Suprapubic skin (tissue), 4 donors: Measurements from ENCODE around the gene STAG1. TPM values are rescaled to one million over a fixed set of nuclear protein-coding genes. Genes with fewer than 3 reads are reported as not detected.

ENCODE experiments used
- DNase-seq, 2 donors: peaks; one replicate each; pipeline ENCODE4 v3.0.0-alpha.2; 2019; ENCODE audit warnings: low spot score in 2 of 2
- H3K27ac ChIP-seq: fragments of 200-600 bp; sonication (generic); one replicate; pipeline ENCODE4 v1.5.1; 2019
- H3K27me3 ChIP-seq: fragments of 200-600 bp; sonication (generic); one replicate; pipeline ENCODE4 v1.5.1; 2019
- H3K36me3 ChIP-seq: fragments of 200-600 bp; sonication (generic); one replicate; pipeline ENCODE4 v1.5.1; 2019
- H3K4me1 ChIP-seq: fragments of 200-600 bp; sonication (generic); one replicate; pipeline ENCODE4 v1.5.1; 2019
- H3K4me3 ChIP-seq: fragments of 200-600 bp; sonication (generic); one replicate; pipeline ENCODE4 v1.5.1; 2019; ENCODE audit warnings: mild to moderate bottlenecking
- H3K9me3 ChIP-seq: fragments of 200-600 bp; sonication (generic); one replicate; pipeline ENCODE4 v1.5.1; 2019
- CTCF ChIP-seq, 2 donors: fragments of 200-600 bp in 1 of 2; fragments of 450-650 bp in 1 of 2; sonication (generic) in 1 of 2; IDR thresholded peaks; one replicate each; pipeline ENCODE4 v1.5.1; 2016 to 2019; ENCODE audit warnings: antibody characterized with exemption in 2 of 2, mild to moderate bottlenecking in 1 of 2, moderate library complexity in 1 of 2
- EP300 ChIP-seq: sonication (generic); formaldehyde crosslinking; IDR thresholded peaks from one replicate; pipeline ENCODE4 v1.6.1; 2017; ENCODE audit warnings: antibody characterized with exemption
- POLR2A ChIP-seq, 2 donors: fragments of 450-650 bp; IDR thresholded peaks; one replicate each; pipeline ENCODE4 v1.6.1; 2017; ENCODE audit warnings: antibody characterized with exemption in 2 of 2, mild to moderate bottlenecking in 2 of 2, moderate library complexity in 2 of 2
- POLR2AphosphoS5 ChIP-seq, 3 donors: sonication (generic); formaldehyde crosslinking; IDR thresholded peaks; one replicate each; pipeline ENCODE4 v1.6.1; 2017; ENCODE audit warnings: antibody characterized with exemption in 3 of 3
- WGBS: methylation state at CpG from one replicate; pipeline ENCODE4 v1.1.5; 2018; 5-methylcytosine and 5-hydroxymethylcytosine counted together
- total RNA-seq, 4 donors: library from RNA; depleted of rRNA; stranded (reverse); fragments of >200 nt; gene quantifications; one replicate each; pipeline ENCODE4 v1.1.0, GENCODE V29; 2016

Gene STAG1
- total RNA-seq, 4 donors from 2014 or later = 33.8 to 76.4 (median 38.0) TPM

- peaks cover 22% of the 10 kb centered on the region for H3K36me3 ChIP-seq
- WGBS = 100% methylated on average over 1 of the region's 1 CpG
These were observed 458.0 kb downstream of the STAG1 start for GRCh38 chr3:136294176-136294575.

DNA sequence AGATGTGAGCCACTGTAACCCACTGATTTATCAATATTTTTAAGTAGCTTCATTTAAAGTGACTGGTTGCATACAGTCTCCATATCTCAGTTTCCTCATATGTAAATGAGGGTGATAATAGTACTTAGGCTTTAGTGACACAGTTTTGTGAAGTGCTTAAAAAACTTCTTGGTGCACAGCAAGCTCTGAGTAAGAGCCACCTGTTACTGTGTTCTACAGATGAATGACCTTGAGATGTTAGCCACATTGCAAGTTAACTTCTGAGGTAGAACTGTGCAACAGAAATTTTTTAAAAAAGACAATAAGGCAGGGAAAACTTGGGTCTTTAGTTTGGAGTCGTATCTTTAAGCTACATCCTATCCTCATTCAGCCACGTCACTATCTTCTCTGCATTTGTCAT, 458.9 kb downstream of the STAG1 start:
- no peak for DNase-seq
- peaks cover 17% of the 10 kb centered on the region for H3K36me3 ChIP-seq
- 98% methylated on average over 2 of the region's 2 CpGs for WGBS

More at GRCh38 chr3:136294176-136294575, 458.0 kb downstream of the STAG1 start:
- no peak for DNase-seq
- no peaks in the 10 kb centered on the region for H3K27me3 ChIP-seq
- H3K27ac ChIP-seq = no peak overlapping the region
- TF ChIP-seq EP300 (no peak), POLR2A (IDR thresholded peaks at IDR 0.05) (no peak), POLR2AphosphoS5 (IDR thresholded peaks at IDR 0.05) (no peak), CTCF (IDR thresholded peaks at IDR 0.05) (no peak)
- no peak overlapping the region for H3K4me3 ChIP-seq
- H3K9me3 ChIP-seq = no peaks in the 10 kb centered on the region
- H3K4me1 ChIP-seq = no peaks in the 10 kb centered on the region

GRCh38 chr3:136292500-136292899, 459.7 kb downstream of the STAG1 start:
- Histone ChIP-seq H3K4me1 (no peaks in the 10 kb centered on the region), H3K36me3 (peaks cover 15% of the 10 kb centered on the region), H3K27me3 (no peaks in the 10 kb centered on the region), H3K27ac (no peak overlapping the region), H3K4me3 (no peak overlapping the region), H3K9me3 (no peaks in the 10 kb centered on the region)
- no peak for TF ChIP-seq POLR2A (IDR thresholded peaks at IDR 0.05)
- TF ChIP-seq CTCF (IDR thresholded peaks at IDR 0.05) = no peak
- TF ChIP-seq EP300 = no peak
- TF ChIP-seq POLR2AphosphoS5 (IDR thresholded peaks at IDR 0.05) = no peak
- WGBS = 97% methylated on average over 1 of the region's 1 CpG
- DNase-seq = no peak

More for the DNA sequence above, 458.9 kb downstream of the STAG1 start:
- Histone ChIP-seq H3K27ac (no peak overlapping the region), H3K9me3 (no peaks in the 10 kb centered on the region), H3K4me3 (no peak overlapping the region), H3K4me1 (no peaks in the 10 kb centered on the region), H3K27me3 (no peaks in the 10 kb centered on the region)
- TF ChIP-seq POLR2A (IDR thresholded peaks at IDR 0.05) (no peak), POLR2AphosphoS5 (IDR thresholded peaks at IDR 0.05) (no peak), CTCF (IDR thresholded peaks at IDR 0.05) (no peak), EP300 (no peak)

- H3K4me1 ChIP-seq = no peaks in the 10 kb centered on the region
- no peak overlapping the region for H3K27ac ChIP-seq
- H3K4me3 ChIP-seq = no peak overlapping the region
- no peaks in the 10 kb centered on the region for H3K9me3 ChIP-seq
- WGBS = 100% methylated on average over 5 of the region's 5 CpGs
- H3K27me3 ChIP-seq = no peaks in the 10 kb centered on the region
- peaks cover 23% of the 10 kb centered on the region for H3K36me3 ChIP-seq
- TF ChIP-seq CTCF (IDR thresholded peaks at IDR 0.05) (no peak), EP300 (no peak), POLR2A (IDR thresholded peaks at IDR 0.05) (no peak), POLR2AphosphoS5 (IDR thresholded peaks at IDR 0.05) (no peak)
- no peak for DNase-seq
These were observed 460.9 kb downstream of the STAG1 start for GRCh38 chr3:136291302-136291701.

Other genes with a start within 250 kb of the STAG1 start
- gene SLC35G2, start 66.7 kb upstream of the STAG1 start, total RNA-seq = 1 to 10 TPM in 3 of 4 donors, under 1 TPM in 1; 0.98 to 3.7 (median 1.1) TPM
- gene NCK1, start 109.8 kb upstream of the STAG1 start, total RNA-seq = 10 to 100 TPM; 38.5 to 46.3 (median 43.7) TPM
- 100 to 1,000 TPM; 218 to 274 (median 257) TPM for gene IL20RB, start 205.6 kb upstream of the STAG1 start, total RNA-seq